HepG2 (cell line): ENCODE results near the gene RERE.

ENCODE experiments used
- CHD4 ChIP-seq: fragments of 200-600 bp; sonication (generic); IDR thresholded peaks from 2 replicates; pipeline ENCODE4 v1.7.0; 2017; ENCODE audit warnings: mild to moderate bottlenecking, low read length, borderline replicate concordance
- CSRNP1 ChIP-seq: sonication (generic); formaldehyde crosslinking; IDR thresholded peaks from 2 replicates; pipeline ENCODE4 v1.8.1; 2023; ENCODE audit warnings: mild to moderate bottlenecking, missing genetic modification reagents
- EP300 ChIP-seq, 3 experiments: sonication (generic) in 1 of 3; formaldehyde crosslinking in 1 of 3; IDR thresholded peaks; 2 replicates each; pipeline versions ENCODE4 v1.5.1 to v1.6.1; 2011 to 2020; ENCODE audit warnings: low read depth in 2 of 3, low read length in 2 of 3, borderline replicate concordance in 1 of 3, improper control_type of control experiment in 1 of 3, mild to moderate bottlenecking in 1 of 3, missing genetic modification reagents in 1 of 3, moderate library complexity in 1 of 3
- TF ChIP-seq, protein P1 (sequence below): sonication (generic); formaldehyde crosslinking; IDR thresholded peaks from 2 replicates; pipeline ENCODE4 v1.4.0; 2020; ENCODE audit warnings: missing genetic modification reagents

DNA sequence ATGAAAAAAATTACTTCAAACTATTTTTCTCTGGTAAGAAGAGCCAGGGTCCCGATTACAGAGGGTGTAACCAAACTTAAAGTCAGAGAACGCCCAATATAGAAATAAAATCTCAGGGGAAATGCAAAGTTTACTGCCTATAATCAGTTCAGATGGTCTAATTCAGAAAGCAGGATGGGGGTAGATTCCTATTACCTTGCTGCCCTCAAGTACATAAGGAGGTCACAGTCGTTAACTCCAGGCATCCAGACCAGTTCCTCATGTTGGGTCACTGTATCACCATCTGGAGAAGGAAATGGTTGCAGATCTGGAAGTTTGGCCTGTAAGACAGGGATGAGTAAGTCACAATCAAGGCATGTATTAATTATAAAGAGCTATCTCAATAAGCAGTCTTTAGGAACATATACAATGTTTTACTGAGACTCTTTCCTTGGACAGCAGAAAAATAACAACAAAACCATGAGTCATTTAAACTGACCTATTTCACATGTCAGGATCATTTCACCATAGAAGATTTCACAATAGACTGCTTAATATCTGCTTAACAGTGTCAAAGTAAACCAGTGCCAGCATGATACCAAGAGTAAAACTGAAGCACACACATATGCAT, 320.1 kb downstream of the RERE start:
- no peak for TF ChIP-seq CSRNP1 (CRISPR knock-in tag)
- TF ChIP-seq, protein P1, sequence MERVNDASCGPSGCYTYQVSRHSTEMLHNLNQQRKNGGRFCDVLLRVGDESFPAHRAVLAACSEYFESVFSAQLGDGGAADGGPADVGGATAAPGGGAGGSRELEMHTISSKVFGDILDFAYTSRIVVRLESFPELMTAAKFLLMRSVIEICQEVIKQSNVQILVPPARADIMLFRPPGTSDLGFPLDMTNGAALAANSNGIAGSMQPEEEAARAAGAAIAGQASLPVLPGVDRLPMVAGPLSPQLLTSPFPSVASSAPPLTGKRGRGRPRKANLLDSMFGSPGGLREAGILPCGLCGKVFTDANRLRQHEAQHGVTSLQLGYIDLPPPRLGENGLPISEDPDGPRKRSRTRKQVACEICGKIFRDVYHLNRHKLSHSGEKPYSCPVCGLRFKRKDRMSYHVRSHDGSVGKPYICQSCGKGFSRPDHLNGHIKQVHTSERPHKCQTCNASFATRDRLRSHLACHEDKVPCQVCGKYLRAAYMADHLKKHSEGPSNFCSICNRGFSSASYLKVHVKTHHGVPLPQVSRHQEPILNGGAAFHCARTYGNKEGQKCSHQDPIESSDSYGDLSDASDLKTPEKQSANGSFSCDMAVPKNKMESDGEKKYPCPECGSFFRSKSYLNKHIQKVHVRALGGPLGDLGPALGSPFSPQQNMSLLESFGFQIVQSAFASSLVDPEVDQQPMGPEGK (CRISPR knock-in tag) = no peak
- no peak for TF ChIP-seq CHD4
- TF ChIP-seq EP300 (IDR thresholded peaks at IDR 0.05; ENCODE audit: low read depth in 2 of 2, low read length in 2 of 2) = no peak
- TF ChIP-seq EP300 (CRISPR knock-in tag; IDR thresholded peaks at IDR 0.05; ENCODE audit: borderline replicate concordance) = no peak
